CD4-positive, alpha-beta T cell treated with Interleukin-10 for 1 hour (primary cell): Measurements from ENCODE around the gene ENTPD7.
"Not testable (repeated sequence)": the region's sequence is repeated elsewhere in the genome, so short reads cannot be mapped to it uniquely, and the experiment has no call there.

Source experiments
- DNase-seq: peaks from one replicate; pipeline ENCODE4 v3.0.0-alpha.2; 2020

The ENTPD7 gene

DNA sequence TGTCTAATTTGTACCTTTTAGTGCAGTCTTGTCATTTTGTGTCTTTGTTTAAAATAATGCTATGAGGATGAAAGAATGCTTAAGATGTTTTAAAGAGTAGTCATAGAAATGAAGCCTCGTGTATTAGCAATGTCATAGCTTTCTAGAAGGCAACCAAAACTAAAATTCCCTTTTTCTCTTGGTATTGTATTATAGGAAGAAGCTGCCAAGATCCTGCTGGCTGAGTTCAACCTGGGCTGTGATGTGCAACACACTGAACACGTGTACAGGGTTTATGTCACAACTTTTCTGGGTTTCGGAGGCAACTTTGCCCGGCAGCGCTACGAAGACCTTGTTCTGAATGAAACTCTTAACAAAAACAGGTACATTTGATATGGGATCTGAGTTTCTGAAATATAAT lies 36.5 kb downstream of the ENTPD7 start:
- DNase-seq = no peak

DNA sequence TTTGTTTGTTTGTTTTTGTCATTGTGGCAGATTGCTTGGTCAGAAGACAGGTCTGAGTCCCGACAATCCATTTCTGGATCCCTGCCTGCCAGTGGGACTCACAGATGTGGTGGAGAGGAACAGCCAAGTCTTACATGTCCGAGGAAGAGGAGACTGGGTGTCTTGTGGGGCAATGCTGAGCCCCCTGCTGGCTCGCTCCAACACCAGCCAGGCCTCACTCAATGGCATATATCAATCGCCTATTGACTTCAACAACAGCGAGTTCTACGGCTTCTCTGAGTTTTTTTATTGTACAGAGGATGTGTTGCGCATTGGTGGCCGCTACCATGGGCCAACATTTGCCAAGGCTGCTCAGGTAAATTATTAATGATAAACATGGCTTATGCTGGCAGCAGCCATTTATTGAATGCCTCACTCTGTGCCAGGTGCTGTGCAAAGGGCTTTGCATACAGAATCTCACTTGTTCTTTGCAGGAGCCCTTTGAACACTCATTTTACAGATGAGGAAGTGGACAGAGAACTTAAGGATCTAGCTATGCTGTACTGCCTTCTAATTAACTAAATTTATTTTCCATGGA lies 39.3 kb downstream of the ENTPD7 start:
- no peak for DNase-seq

DNA sequence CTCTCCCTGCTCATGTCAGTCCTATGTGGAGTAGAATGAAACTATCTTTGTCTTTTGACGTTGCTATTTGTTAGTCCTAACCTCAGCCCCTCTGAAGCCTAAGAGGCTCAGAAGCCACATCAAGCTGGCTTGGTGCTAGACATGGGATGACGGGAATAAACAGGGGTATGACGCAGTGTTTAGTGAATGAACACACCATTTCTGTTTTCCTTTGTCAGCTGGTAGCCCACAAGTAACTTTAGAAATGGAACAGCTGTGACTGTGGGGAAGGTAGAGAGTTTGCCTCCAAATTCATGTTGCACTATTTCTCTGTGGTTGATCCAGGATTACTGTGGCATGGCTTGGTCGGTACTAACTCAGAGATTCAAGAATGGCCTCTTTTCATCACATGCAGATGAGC lies 41.3 kb downstream of the ENTPD7 start:
- no peak for DNase-seq

DNA sequence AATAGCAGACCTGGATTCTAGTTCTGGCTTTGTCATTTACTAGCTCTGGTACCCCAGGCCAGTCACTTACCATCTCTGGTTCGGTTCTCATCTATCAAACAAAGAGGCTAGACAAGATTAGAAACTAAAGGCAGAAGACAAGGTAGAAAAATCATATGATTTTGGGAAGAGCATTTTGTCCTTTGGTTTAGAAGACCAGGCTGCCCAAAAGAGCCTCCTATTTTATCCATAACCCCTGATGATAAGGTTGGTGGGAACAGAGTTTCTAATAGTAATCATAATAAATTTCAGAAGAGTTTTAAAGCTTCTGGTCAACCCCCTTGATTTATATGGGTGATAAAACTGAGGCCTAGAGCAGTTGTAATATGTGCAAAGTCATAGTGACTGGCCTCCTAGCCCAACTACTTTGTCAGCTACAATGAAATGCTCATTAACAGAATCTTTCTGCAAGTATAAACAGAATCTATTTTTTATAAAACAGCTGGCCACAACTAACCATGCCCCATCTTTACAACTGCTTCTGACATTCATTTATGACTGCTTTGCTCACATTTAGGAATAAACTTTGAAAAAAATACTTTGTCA lies 49.2 kb downstream of the ENTPD7 start:
- no peak for DNase-seq

DNA sequence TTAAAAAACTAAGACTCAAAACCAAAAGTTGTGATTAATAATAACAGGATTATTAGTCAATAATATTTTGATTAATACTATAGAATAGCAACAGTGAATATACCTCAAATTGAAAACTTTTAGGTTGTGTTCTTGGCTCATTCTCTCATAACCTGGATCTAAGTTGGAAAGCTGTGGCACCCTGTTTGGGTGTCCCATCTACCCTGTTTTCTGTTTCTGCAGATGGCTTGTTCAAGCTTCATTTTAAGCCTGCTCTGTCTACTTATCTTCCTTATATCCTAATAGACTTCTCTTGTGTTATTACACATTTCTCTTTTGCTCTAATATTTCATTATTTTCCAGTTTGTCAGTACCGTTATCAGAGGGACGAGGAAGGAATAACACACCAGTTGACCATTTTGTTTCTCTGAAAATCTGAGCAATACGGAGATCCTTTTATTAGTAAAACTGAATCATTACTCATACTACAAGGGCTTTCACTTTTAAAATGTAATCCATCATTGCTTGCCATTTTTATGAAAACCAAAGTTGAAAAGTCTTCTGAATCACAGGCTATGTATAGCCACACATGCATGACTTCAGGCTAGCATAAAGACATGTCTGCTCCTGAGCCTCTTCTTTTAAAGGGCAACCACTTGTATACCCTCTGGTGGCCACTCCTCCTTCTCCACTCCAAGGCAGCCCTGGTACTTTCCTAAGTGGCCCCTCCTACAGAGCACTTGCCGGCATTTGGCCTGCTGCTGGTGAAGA lies 50.3 kb downstream of the ENTPD7 start:
- no peak for DNase-seq

DNA sequence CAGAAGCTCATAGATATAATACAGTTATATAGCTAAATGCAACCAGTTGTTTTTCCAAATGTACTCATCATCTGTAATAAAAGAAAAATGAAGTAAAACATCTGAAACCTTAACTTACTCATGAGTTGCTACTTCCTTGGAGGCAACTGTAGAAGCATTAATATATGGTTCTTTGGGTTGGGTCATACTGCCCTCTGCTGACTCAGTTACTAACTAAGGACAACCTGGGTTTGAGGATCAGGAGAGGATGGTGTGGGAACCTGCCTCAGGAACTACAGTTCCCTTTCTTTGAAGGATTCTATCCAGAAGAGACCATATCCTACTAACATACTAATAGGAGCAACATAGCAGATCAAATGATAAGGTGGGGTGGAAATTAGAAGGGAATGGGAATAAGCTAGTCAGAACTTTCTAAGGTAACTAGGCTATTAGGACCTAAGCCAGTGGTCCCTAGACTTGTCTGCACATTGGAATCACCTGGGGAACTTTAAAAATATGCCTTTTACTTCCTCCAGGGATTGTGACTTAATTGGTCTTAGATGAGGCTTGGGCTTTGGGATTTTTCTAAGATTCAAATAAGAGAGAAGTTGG lies 51.9 kb downstream of the ENTPD7 start:
- peak; percentile 42 for DNase-seq

DNA sequence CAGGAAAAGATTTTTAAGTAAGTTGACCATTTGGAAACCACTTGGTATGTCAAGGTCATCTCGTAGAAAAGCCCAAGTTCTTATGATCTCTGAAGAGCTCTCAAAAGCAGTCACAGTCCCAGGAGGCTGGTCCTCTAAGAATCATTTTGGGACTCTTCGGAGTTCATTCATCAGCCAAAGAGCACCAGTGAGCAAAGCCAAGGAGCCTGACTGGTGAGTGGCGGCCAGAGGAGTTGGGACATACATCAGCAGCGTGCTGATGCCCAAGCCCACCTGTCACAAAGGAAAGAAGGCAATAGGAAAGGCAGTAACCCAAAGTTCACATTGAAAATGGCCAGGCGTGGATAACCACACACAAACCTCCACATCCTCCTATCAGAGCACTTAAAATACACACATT lies 55.1 kb downstream of the ENTPD7 start:
- no peak for DNase-seq

DNA sequence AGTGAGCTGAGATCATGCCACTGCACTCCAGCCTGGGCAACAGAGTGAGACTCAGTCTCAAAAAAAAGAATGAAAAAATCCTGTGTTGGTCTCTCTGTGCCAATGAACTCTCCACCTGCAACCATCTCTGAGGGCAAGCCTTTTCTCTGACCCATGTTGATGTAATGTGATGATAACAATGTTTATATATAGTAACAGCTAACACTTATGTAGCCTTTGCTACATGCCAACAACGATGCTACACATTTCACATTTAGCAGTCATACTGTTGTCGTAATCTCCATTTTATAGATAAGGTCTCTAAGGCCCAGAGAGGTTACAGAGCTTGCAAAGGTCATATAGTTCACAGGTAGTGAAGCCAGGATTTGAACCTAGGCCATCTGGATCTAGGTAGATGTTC lies 61.1 kb downstream of the ENTPD7 start:
- no peak for DNase-seq

DNA sequence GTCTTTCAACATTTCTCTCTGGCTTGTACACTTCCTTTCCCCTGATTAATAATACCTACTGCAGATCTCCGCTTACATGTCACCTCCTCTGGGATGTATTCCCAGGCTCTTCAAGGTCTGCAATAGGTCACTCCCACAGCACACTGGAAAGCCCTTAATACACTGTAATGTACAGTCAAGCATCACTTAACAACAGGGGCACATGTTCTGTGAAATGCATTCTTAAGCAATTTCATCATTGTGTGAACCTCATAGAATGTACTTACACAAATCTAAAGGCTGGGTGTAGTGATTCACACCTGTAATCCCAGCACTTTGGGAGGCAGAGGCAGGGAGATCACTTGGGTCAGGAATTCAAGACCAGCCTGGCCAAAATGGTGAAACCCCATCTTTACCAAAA lies 70.7 kb downstream of the ENTPD7 start:
- DNase-seq = no peak

DNA sequence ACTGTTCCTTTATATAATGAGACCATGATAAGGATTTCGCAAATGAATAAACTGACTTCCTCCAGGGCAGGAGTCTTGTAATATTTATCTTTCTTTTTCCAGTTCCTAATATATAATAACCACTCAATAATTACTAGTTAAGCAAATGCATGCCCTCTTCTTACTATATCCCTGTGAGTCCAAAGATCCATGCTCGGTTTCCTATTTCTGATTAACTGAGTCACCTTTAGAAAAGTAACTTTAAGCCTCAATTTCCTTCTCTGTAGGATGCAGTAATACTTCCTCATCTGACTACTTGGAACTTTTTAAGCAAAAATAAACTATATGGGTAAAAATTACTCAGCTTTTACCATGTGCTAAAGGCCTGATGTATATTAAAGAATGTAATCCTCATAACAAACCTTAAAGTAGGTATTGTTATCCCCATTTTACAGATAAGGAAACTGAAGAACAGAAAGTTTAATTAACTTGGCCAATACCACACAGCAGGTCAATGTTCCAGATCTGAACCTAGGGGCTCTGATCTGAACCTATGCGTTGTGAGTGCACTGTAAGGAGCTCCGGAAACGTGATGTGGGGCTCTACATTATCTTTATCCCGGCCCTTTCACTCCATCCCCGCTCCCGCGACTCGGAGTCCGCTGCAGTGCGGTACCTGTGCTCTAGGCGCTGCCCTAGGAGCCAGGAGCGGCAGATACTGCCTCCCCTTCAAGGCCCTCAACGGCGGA lies 72.2 kb downstream of the ENTPD7 start:
- no peak for DNase-seq

DNA sequence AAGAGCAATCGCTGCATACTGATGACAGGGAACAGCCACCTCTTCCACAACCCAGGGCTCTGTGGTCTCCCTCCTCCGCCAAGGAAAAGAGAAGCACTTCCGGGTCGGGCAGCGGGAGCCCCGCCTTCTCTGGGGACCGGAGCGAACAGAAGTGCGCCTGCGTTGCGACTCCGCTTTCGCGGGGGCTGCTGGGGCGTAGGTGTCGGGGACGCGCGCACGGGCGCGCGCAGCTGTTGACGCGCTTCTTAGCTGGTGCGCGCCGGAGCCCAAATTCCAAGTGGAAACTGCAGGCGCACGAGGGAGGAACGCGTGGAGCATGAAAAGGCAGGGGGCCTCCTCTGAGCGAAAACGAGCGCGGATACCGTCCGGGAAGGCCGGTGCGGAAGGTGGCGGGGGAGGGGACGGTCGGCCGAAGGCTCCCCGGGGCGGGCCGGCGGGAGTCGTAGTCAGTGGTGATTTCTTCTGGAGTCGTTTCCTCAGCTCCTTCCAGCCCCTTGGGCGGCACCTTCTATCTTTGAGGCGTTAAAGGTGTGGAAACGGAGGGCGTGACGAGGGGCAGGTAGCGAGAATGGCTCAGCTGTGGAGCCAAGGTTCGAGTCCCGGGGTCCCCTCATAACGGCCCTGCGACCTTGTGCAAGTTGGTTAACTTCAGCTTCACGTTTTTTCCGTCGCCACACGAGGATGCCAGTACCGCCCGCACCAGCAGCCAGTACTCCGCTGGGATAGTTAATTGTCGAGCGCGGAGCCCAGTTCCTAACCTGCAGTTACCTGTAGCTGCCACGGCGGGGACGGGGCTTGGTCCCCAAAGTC lies 72.9 kb downstream of the ENTPD7 start, which contains the start of the genes COX15 and CUTC:
TSS of gene COX15 (minus strand) at position 95 of the 810 bp plus-strand sequence. CDS start at position 17, 78 bp downstream.
TSS of gene CUTC (plus strand) at position 202 of the 810 bp plus-strand sequence. CDS start at position 317, 115 bp downstream.
- DNase-seq = peak; percentile 96

DNA sequence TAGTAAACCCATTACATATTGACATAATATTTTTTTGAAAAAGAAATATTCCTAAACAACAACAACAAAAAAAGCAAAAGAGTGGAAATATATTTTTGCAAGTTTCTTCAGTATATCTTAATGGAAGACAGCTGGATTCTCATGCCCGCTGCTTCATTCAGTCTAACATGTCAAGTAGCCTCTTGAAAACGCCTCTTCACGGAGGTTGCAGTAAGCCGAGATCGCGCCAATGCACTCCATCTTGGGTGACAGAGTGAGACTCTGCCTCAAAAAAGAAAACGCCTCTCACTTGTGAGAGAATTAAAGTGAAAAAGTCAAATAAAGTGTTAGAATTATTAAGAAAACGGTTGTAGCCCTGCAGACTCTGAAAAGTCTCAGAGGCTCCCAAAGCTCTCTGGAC lies 74.1 kb downstream of the ENTPD7 start:
- no peak for DNase-seq

DNA sequence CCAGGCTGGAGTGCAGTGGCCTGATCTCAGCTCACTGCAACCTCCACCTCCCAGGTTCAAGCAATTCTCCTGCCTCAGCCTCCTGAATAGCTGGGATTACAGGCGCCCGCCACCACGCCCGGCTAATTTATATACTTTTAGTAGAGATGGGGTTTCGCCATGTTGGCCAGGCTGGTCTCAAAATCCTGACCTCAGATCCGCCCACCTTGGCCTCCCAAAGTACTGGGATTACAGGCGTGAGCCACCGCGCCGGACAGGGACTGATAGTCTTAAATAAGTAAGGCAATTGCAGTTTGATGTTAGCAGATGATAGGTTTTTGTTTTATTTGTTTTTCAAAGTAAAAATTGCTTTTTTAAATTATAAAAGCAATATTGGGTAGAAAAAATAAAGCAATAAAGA lies 74.8 kb downstream of the ENTPD7 start:
- not testable (repeated sequence) for DNase-seq

DNA sequence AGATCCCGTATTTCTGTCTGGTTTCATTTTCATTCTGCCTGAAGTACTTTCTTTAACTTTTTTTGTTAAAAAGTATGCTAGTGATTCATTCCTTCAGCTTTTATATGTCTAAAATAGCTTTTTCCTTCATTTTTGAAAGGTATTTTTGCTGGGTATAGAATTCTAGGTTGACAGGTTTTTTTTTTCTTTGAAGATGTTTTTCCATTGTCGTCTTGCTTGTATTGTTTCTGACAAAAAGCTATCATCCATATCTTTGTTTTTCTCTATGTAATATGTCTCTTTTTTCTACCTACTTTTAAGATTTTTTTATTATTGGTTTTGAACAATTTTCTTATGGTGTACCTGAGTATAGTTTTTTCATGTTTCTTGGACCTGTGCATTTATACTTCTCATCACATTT lies 81.0 kb downstream of the ENTPD7 start:
- DNase-seq = no peak

DNA sequence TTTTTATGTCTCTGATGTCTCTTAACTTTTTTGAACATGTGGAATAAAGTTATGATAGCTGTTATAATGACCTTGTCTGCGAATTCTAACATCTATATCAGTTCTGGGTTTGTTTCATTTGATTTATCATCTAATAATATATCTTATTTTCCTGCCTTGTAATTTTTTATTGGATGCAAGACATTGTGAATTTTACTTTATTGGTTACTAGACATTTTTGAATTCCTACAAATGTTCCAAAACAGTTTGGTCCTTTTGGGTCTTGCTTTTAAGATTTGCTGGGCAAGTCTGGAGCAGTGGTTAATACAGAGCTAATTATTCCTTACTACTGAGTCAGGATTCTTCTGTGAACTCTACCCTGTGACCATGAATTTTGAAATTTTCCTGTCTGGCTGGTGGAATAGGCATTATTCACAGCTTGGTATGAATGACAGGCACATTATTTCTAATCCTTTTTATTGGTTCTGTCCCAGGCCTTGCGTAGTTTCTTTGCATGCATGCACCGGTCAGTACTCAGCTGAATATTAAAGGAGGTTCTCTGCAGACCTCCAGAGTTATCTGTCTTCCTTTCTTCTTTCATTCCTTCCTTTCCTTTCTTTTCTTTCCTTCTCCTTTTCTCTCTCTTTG lies 81.7 kb downstream of the ENTPD7 start:
- DNase-seq = no peak

DNA sequence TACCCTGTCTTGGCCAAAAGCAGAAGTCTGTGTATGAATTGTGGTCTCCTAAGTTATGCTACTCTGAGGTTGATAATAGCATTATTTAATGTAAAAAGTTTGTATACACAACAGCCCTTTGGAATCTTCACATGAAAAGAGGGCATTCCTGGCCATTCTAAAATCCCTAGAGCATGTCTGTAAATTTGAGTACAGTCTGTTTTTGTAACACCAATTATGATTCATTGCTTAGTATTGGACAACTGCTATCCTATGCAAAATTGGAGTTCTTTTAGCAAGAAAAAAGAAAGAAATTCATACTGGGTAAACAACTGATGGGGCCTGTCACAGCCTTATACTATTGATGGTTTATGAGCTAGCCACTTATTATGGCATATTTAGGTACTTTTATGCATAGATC lies 82.9 kb downstream of the ENTPD7 start:
- DNase-seq = no peak

DNA sequence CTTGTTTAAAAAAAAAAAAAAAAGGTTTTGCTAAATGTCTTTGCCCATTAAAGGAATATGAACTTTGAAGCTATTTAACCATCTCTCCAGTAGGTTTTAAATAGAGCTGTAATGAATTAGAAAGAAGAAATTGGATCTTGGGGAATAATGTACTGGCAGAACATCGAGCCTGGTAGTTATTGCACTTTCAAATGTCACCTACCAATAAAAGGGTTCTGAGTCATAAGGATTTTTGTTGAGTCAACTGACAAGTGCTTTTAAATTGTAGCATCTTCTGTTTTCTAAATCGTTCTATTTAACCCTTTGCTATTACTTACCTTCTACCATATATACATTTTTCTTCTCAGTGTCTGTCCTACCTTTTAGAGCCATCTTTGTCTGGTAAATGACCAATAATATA lies 83.4 kb downstream of the ENTPD7 start:
- DNase-seq = no peak

DNA sequence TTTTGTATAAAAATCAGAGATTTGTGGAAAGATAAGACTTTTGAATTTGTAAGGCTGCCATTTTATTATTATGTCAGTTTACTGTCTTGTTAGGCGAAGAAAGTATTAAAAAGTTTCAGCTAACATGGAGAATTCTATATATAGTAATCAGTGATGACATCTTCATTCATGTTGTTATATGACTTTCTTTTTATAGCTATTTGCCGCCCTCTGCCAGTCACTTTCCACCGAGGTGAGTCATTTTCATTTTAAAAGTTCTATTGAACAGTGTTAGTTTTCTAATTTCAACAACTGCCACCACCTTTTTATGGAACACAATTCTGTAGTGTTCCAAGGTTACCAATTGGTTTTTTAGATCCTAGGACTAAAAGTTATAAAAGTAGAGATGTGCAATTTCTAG lies 84.5 kb downstream of the ENTPD7 start:
- DNase-seq = no peak

DNA sequence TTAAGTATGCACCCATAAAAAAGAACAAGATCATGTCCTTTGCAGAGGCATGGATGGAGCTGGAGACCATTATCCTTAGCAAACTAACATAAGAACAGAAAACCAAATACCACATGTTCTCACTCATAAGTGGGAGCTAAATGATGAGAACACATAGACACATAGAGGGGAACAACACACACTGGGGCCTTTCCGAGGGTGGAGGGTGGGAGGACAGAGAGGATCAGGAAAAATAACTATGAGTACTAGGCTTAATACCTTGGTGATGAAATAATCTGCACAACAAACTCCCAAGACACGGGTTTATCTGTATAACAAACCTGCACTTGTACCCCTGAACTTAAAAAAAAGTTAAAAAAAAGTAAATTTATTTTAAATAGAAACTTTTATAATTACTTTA lies 86.9 kb downstream of the ENTPD7 start:
- not testable (repeated sequence) for DNase-seq

DNA sequence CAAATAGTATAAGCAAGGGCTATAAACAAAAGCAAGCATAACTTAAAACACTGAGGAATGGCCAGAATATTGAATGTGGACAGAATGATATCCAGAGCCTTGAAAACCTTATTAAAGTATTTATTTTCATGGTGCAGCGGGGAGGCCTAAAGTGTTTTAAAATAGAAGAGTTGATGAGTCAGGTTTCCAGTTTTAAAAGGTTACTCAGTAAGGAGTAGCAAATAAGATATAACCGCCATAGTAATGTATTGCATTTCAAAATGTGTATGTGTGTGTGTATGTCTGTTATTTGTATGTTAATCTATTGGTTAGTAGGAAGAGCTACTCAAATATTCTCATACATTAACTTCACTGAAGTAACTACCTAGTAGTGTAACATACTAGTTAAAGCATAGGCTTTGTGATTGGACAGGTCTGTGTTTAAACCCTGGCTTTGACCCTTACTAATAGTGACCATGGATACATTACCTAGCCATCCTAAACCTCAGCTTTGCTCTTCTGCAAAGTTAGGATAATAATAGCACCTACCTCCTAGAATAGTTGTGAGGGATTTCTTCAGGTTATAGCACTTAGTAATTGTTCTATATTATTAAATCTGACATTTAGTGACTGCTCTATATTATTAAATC lies 89.6 kb downstream of the ENTPD7 start:
- no peak for DNase-seq

DNA sequence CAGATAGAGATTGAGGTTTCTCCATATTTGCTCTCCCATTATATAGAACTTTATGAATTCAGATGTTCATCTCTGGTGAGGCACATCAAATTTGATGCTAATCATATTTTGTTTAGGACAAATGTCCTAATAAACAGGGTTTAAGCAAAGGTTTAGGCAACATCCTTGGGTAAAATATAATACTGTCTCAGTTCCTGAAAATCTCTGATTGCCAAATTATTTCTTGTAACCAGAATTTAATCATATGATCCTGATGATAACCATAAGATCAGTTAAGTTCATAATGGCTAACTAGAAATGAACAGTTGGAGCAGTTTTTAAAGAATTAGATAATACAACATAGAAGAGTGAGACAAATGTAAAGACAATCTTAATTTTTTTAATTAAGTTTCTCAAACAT lies 91.3 kb downstream of the ENTPD7 start:
- DNase-seq = no peak
